A673 (cell line): ENCODE data around the gene CPNE9. TPM values are rescaled to one million over a fixed set of nuclear protein-coding genes. Genes with fewer than 3 reads are reported as not detected.

ENCODE experiments used
- BruUV-seq: library from RNA; stranded (reverse); fragments of 400-500 nt; replicated peaks from 2 replicates; lab custom pipeline; 2021; lab: Mats Ljungman, UMichigan
- CTCF ChIA-PET: fragments of 300-600 bp; sonication (Branson Sonifier 250); formaldehyde crosslinking; loops from one replicate; lab custom pipeline; 2022; ENCODE audit warnings: antibody characterized with exemption; lab: Charles Lee
- POLR2A ChIA-PET: fragments of 300-600 bp; sonication (Branson Sonifier 250); formaldehyde crosslinking; loops from one replicate; lab custom pipeline; 2022; ENCODE audit warnings: antibody characterized with exemption; ENCODE audit not compliant: low non-redundant PET; lab: Charles Lee
- DNase-seq: peaks from one replicate; pipeline ENCODE4 v3.0.0-alpha.2; 2015; ENCODE audit warnings: low spot score
- H3K27ac ChIP-seq: fragments of 200-600 bp; sonication (generic); 2 replicates; pipeline ENCODE4 v1.5.1; 2016; ENCODE audit warnings: mixed run types, low read depth, mild to moderate bottlenecking, mixed read lengths, antibody characterized with exemption, low read length; ENCODE audit not compliant: poor library complexity, severe bottlenecking
- H3K27me3 ChIP-seq: fragments of 200-600 bp; sonication (generic); replicated peaks from 2 replicates; pipeline ENCODE4 v1.6.1; 2017; ENCODE audit warnings: mixed run types, low read depth, mild to moderate bottlenecking, mixed read lengths, antibody characterized with exemption, low read length; ENCODE audit not compliant: insufficient read depth, poor library complexity
- H3K36me3 ChIP-seq: fragments of 200-600 bp; sonication (generic); 2 replicates; pipeline ENCODE4 v1.6.1; 2016; ENCODE audit warnings: mixed run types, mild to moderate bottlenecking, mixed read lengths, antibody characterized with exemption, low read length; ENCODE audit not compliant: insufficient read depth, poor library complexity, severe bottlenecking
- H3K4me1 ChIP-seq: fragments of 200-600 bp; sonication (generic); 2 replicates; pipeline ENCODE4 v1.6.1; 2017; ENCODE audit warnings: mixed run types, mild to moderate bottlenecking, mixed read lengths, antibody characterized with exemption, low read length; ENCODE audit not compliant: insufficient read depth, poor library complexity, severe bottlenecking
- H3K4me3 ChIP-seq: fragments of 200-600 bp; sonication (generic); 2 replicates; pipeline ENCODE4 v1.5.1; 2016; ENCODE audit warnings: low read depth, mixed run types, mild to moderate bottlenecking, mixed read lengths, low read length; ENCODE audit not compliant: poor library complexity, severe bottlenecking
- H3K9me3 ChIP-seq: fragments of 200-600 bp; sonication (generic); 2 replicates; pipeline ENCODE4 v1.6.1; 2016; ENCODE audit warnings: mixed run types, low read depth, mild to moderate bottlenecking, mixed read lengths, antibody characterized with exemption, low read length; ENCODE audit not compliant: poor library complexity, severe bottlenecking
- CTCF ChIP-seq: fragments of 300-800, 200-600 bp; sonication (generic); conservative IDR thresholded peaks from 2 replicates; pipeline ENCODE4 v1.5.1; 2017; ENCODE audit warnings: low read depth, mild to moderate bottlenecking, antibody characterized with exemption, low read length, moderate library complexity, mixed read lengths
- EZH2 ChIP-seq: fragments of 200-600 bp; sonication (generic); IDR thresholded peaks from 2 replicates; pipeline ENCODE4 v1.6.1; 2017; ENCODE audit warnings: borderline replicate concordance, low read depth, mild to moderate bottlenecking, mixed read lengths, antibody characterized with exemption, low read length; ENCODE audit not compliant: poor library complexity, severe bottlenecking
- intact Hi-C: fragments of 100-400 bp; cut with micrococcal nuclease; formaldehyde crosslinking; loops from one replicate; pipeline ENCODE4 v1.10.0; 2022; ENCODE audit not compliant: unreplicated experiment
- total RNA-seq: library from RNA; stranded (reverse); gene quantifications from 2 replicates; pipeline ENCODE4 v1.2.3, GENCODE V29; 2021

Gene CPNE9
- total RNA-seq, 1 experiment from 2014 or later, result not detected

GRCh38 chr3:9761919-9762318 is 58.3 kb downstream of the CPNE9 start:
- BruUV-seq, result no TSS peak
- intact Hi-C loops, result no loop called here
- POLR2A ChIA-PET, result no interaction called here

GRCh38 chr3:9762871-9763270 is 59.2 kb downstream of the CPNE9 start:
- Histone ChIP-seq H3K4me1 (no peaks in the 10 kb centered on the region), H3K27me3 (no peaks in the 10 kb centered on the region), H3K36me3 (peaks cover 8% of the 10 kb centered on the region), H3K27ac (no peak overlapping the region), H3K9me3 (no peaks in the 10 kb centered on the region), H3K4me3 (no peak overlapping the region)
- ChIA-PET CTCF (no interaction called here), POLR2A (no interaction called here)
- no TSS peak for BruUV-seq
- DNase-seq, result no peak
- no peak for TF ChIP-seq CTCF
- no peak for TF ChIP-seq EZH2
- intact Hi-C loops, result no loop called here

More at GRCh38 chr3:9761919-9762318, 58.3 kb downstream of the CPNE9 start:
- TF ChIP-seq CTCF, result no peak
- no peak for TF ChIP-seq EZH2
- Histone ChIP-seq H3K4me1 (no peaks in the 10 kb centered on the region), H3K36me3 (peaks cover 12% of the 10 kb centered on the region), H3K4me3 (no peak overlapping the region), H3K27me3 (no peaks in the 10 kb centered on the region), H3K9me3 (no peaks in the 10 kb centered on the region), H3K27ac (no peak overlapping the region)
- no peak for DNase-seq
- CTCF ChIA-PET, result no interaction called here

- POLR2A ChIA-PET, result no interaction called here
- no TSS peak for BruUV-seq
- CTCF ChIA-PET, result no interaction called here
- H3K4me3 ChIP-seq, result no peak overlapping the region
- TF ChIP-seq CTCF, result no peak
- TF ChIP-seq EZH2, result no peak
- H3K27ac ChIP-seq, result no peak overlapping the region
- intact Hi-C loops, result no loop called here
- no peaks in the 10 kb centered on the region for H3K9me3 ChIP-seq
- H3K4me1 ChIP-seq, result peaks cover 10% of the 10 kb centered on the region
- DNase-seq, result no peak
- H3K36me3 ChIP-seq, result no peaks in the 10 kb centered on the region
- H3K27me3 ChIP-seq, result no peaks in the 10 kb centered on the region
Measured at GRCh38 chr3:9765865-9766264, 62.2 kb downstream of the CPNE9 start.
